Fibroblast of upper back skin (primary cell): ENCODE measurements around the gene CBLIF.
"Not testable (repeated sequence)": the region's sequence is repeated elsewhere in the genome, so short reads cannot be mapped to it uniquely, and the experiment has no call there.

Experiments
- DNase-seq: peaks from one replicate; pipeline ENCODE4 v3.0.0-alpha.2; 2013

The CBLIF gene

GRCh38 chr11:59845399-59845798 is at the start of gene CBLIF:
TSS of gene CBLIF (minus strand) at chr11:59845499. CDS start at chr11:59845453, 46 bp downstream.
- DNase-seq = no peak

GRCh38 chr11:59894616-59895015 is 49.3 kb upstream of the CBLIF start:
- no peak for DNase-seq

GRCh38 chr11:59891781-59892181 is 46.5 kb upstream of the CBLIF start:
- DNase-seq = no peak

GRCh38 chr11:59887156-59887555 is 41.9 kb upstream of the CBLIF start:
- not testable (repeated sequence) for DNase-seq

- no peak for DNase-seq
Measured at GRCh38 chr11:59883597-59883996, 38.3 kb upstream of the CBLIF start.

GRCh38 chr11:59879567-59879966 is 34.3 kb upstream of the CBLIF start:
- DNase-seq = no peak

GRCh38 chr11:59878575-59878974 is 33.3 kb upstream of the CBLIF start, which contains the start of gene OOSP3:
TSS of gene OOSP3 (plus strand) at chr11:59878782. CDS start at chr11:59878809, 27 bp downstream.
- DNase-seq = no peak

- no peak for DNase-seq
Measured at GRCh38 chr11:59877784-59878183, 32.5 kb upstream of the CBLIF start.

- DNase-seq = no peak
Measured at GRCh38 chr11:59877325-59877724, 32.0 kb upstream of the CBLIF start.

GRCh38 chr11:59875856-59876519 is 30.7 kb upstream of the CBLIF start:
- no peak for DNase-seq

- DNase-seq = no peak
Measured at GRCh38 chr11:59872076-59872475, 26.8 kb upstream of the CBLIF start.

- no peak for DNase-seq
Measured at GRCh38 chr11:59867946-59868345, 22.6 kb upstream of the CBLIF start.

GRCh38 chr11:59866836-59867235 is 21.5 kb upstream of the CBLIF start:
- no peak for DNase-seq

- DNase-seq = no peak
Measured at GRCh38 chr11:59866397-59866796, 21.1 kb upstream of the CBLIF start, which contains the start of gene TCN1. TSS of gene TCN1 (minus strand) at chr11:59866487. CDS start at chr11:59866470, 17 bp downstream.

- DNase-seq = no peak
Measured at GRCh38 chr11:59865031-59865430, 19.7 kb upstream of the CBLIF start.

- DNase-seq = no peak
Measured at GRCh38 chr11:59862252-59862651, 17.0 kb upstream of the CBLIF start.

GRCh38 chr11:59859673-59860072 is 14.4 kb upstream of the CBLIF start:
- DNase-seq = no peak

- DNase-seq = no peak
Measured at GRCh38 chr11:59857439-59858434, 12.4 kb upstream of the CBLIF start.

GRCh38 chr11:59854871-59855270 is 9.6 kb upstream of the CBLIF start:
- no peak for DNase-seq

- not testable (repeated sequence) for DNase-seq
Measured at GRCh38 chr11:59851416-59851815, 6.1 kb upstream of the CBLIF start.

GRCh38 chr11:59849551-59849950 is 4.3 kb upstream of the CBLIF start:
- DNase-seq = not testable (repeated sequence)

GRCh38 chr11:59849129-59849528 is 3.8 kb upstream of the CBLIF start:
- no peak for DNase-seq

GRCh38 chr11:59848439-59848838 is 3.1 kb upstream of the CBLIF start:
- not testable (repeated sequence) for DNase-seq

- no peak for DNase-seq
Measured at GRCh38 chr11:59847626-59848025, 2.3 kb upstream of the CBLIF start.
